WTC11 (cell line): ENCODE measurements around the gene RNF212. TPM values are rescaled to one million over a fixed set of nuclear protein-coding genes. Genes with fewer than 3 reads are reported as not detected.

ENCODE experiments used
- ATAC-seq: fragments of 200-7000 bp; cut with Tn5 transposase; 2 replicates; pipeline ENCODE4 v1.10.0; 2021; ENCODE audit warnings: mild to moderate bottlenecking, moderate library complexity
- CTCF ChIA-PET: fragments of 300-600 bp; sonication (Branson Sonifier 250); formaldehyde crosslinking; loops from one replicate; lab custom pipeline; 2021; ENCODE audit warnings: antibody characterized with exemption; lab: Charles Lee
- POLR2A ChIA-PET: fragments of 350-600 bp; sonication (Branson Sonifier 250); formaldehyde crosslinking; loops from one replicate; lab custom pipeline; 2021; ENCODE audit warnings: antibody characterized with exemption; lab: Charles Lee
- DNase-seq: peaks from one replicate; pipeline ENCODE4 v3.0.0; 2021; ENCODE audit warnings: low spot score
- H3K27ac Mint-ChIP-seq: 2 replicates; pipeline ENCODE4 v1.8.0; 2021; ENCODE audit warnings: mixed read lengths
- H3K27me3 Mint-ChIP-seq: 2 replicates; pipeline ENCODE4 v1.8.0; 2021; ENCODE audit warnings: low read depth, mild to moderate bottlenecking, moderate library complexity, mixed read lengths
- H3K36me3 Mint-ChIP-seq: 2 replicates; pipeline ENCODE4 v1.8.0; 2021; ENCODE audit warnings: mixed read lengths
- H3K4me1 Mint-ChIP-seq: 2 replicates; pipeline ENCODE4 v1.8.0; 2022; ENCODE audit warnings: mixed read lengths
- H3K4me3 Mint-ChIP-seq: 2 replicates; pipeline ENCODE4 v1.8.0; 2021; ENCODE audit warnings: mild to moderate bottlenecking, moderate library complexity, mixed read lengths
- H3K9me3 Mint-ChIP-seq: 2 replicates; pipeline ENCODE4 v1.8.0; 2021; ENCODE audit warnings: mixed read lengths
- CDX4 ChIP-seq: fragments of 250-450 bp; sonication (Bioruptor Pico); IDR thresholded peaks from 2 replicates; pipeline ENCODE4 v1.9.0; 2021; ENCODE audit warnings: moderate library complexity, mild to moderate bottlenecking, inconsistent platforms, borderline replicate concordance
- CREB1 ChIP-seq: sonication (generic); formaldehyde crosslinking; IDR thresholded peaks from 2 replicates; pipeline ENCODE4 v1.8.0; 2023; ENCODE audit warnings: mild to moderate bottlenecking, missing genetic modification reagents
- CTCF ChIP-seq: fragments of 200-600 bp; IDR thresholded peaks from 2 replicates; pipeline ENCODE4 v1.8.0; 2022; ENCODE audit warnings: antibody characterized with exemption
- E2F1 ChIP-seq: sonication (generic); formaldehyde crosslinking; IDR thresholded peaks from 2 replicates; pipeline ENCODE4 v1.8.0; 2022; ENCODE audit warnings: mild to moderate bottlenecking, missing genetic modification reagents
- ELF4 ChIP-seq: sonication (generic); formaldehyde crosslinking; IDR thresholded peaks from 2 replicates; pipeline ENCODE4 v1.8.1; 2022; ENCODE audit warnings: low read depth, mild to moderate bottlenecking, moderate library complexity, missing genetic modification reagents
- GTF2I ChIP-seq: fragments of 250-450 bp; sonication (Bioruptor Pico); conservative IDR thresholded peaks from 2 replicates; pipeline ENCODE4 v1.4.0; 2021; ENCODE audit warnings: mild to moderate bottlenecking
- NFATC4 ChIP-seq: fragments of 250-450 bp; sonication (Bioruptor Pico); IDR thresholded peaks from 2 replicates; pipeline ENCODE4 v1.9.0; 2021; ENCODE audit warnings: mild to moderate bottlenecking
- NR2C2 ChIP-seq: sonication (generic); formaldehyde crosslinking; IDR thresholded peaks from 2 replicates; pipeline ENCODE4 v1.8.0; 2022; ENCODE audit warnings: mild to moderate bottlenecking, missing genetic modification reagents
- NR3C1 ChIP-seq: sonication (generic); formaldehyde crosslinking; conservative IDR thresholded peaks from 2 replicates; pipeline ENCODE4 v1.8.1; 2023; ENCODE audit warnings: low read depth, mild to moderate bottlenecking, missing genetic modification reagents
- PRDM15 ChIP-seq: sonication (generic); formaldehyde crosslinking; IDR thresholded peaks from 2 replicates; pipeline ENCODE4 v1.8.0; 2022; ENCODE audit warnings: missing genetic modification reagents
- SMAD3 ChIP-seq: sonication (generic); formaldehyde crosslinking; IDR thresholded peaks from 2 replicates; pipeline ENCODE4 v1.8.0; 2022; ENCODE audit warnings: missing genetic modification reagents, mild to moderate bottlenecking, borderline replicate concordance
- SP1 ChIP-seq: sonication (generic); formaldehyde crosslinking; conservative IDR thresholded peaks from 2 replicates; pipeline ENCODE4 v1.8.1; 2022; ENCODE audit warnings: missing genetic modification reagents
- TEAD4 ChIP-seq: sonication (generic); formaldehyde crosslinking; IDR thresholded peaks from 2 replicates; pipeline ENCODE4 v1.8.0; 2022; ENCODE audit warnings: mild to moderate bottlenecking, missing genetic modification reagents
- TP53 ChIP-seq: sonication (generic); formaldehyde crosslinking; IDR thresholded peaks from 2 replicates; pipeline ENCODE4 v1.8.1; 2023; ENCODE audit warnings: mild to moderate bottlenecking, missing genetic modification reagents
- ZMAT4 ChIP-seq: fragments of 250-450 bp; sonication (Bioruptor Pico); IDR thresholded peaks from 2 replicates; pipeline ENCODE4 v1.9.0; 2021; ENCODE audit warnings: mild to moderate bottlenecking
- ZNF263 ChIP-seq: sonication (generic); formaldehyde crosslinking; IDR thresholded peaks from 2 replicates; pipeline ENCODE4 v1.8.1; 2022; ENCODE audit warnings: low read depth, mild to moderate bottlenecking, moderate library complexity, missing genetic modification reagents
- ZNF425 ChIP-seq: fragments of 250-450 bp; sonication (Bioruptor Pico); conservative IDR thresholded peaks from 2 replicates; pipeline ENCODE4 v1.9.0; 2021; ENCODE audit warnings: mild to moderate bottlenecking
- total RNA-seq: library from RNA; stranded (reverse); gene quantifications from 3 replicates; pipeline ENCODE4 v1.2.3, GENCODE V29; 2021

RNF212 gene
- total RNA-seq, 1 experiment from 2014 or later, result 1.0 TPM

GRCh38 chr4:1122505-1122904, 9.1 kb upstream of the RNF212 start (continued):
- no peak for TF ChIP-seq GTF2I
- TF ChIP-seq ELF4, result no peak
- TF ChIP-seq ZMAT4 (CRISPR knock-in tag), result no peak
- no peak for TF ChIP-seq TP53 (CRISPR knock-in tag)
- TF ChIP-seq NR3C1, result no peak
- no peak for TF ChIP-seq CDX4
- TF ChIP-seq, all 79 proteins: peak for 0

GRCh38 chr4:1116838-1117237, 3.5 kb upstream of the RNF212 start:
- ChIA-PET CTCF (interaction anchor here (0.6 to 1.1 kb wide), 5 partner anchors 11 to 239 kb away, joined by 3 to 8 read pairs (median 4); no protein-coding TSS in a partner anchor), POLR2A (no interaction called here)
- no peak for TF ChIP-seq GTF2I
- TF ChIP-seq ZNF425, result no peak
- TF ChIP-seq CREB1 (CRISPR knock-in tag), result no peak
- TF ChIP-seq SMAD3 (CRISPR knock-in tag), result no peak
- no peak for TF ChIP-seq E2F1 (CRISPR knock-in tag)
- no peak for TF ChIP-seq PRDM15 (CRISPR knock-in tag)
- TF ChIP-seq CTCF, result no peak
- TF ChIP-seq NFATC4 (CRISPR knock-in tag), result no peak
- no peak for TF ChIP-seq CDX4
- TF ChIP-seq TEAD4 (CRISPR knock-in tag), result no peak
- no peak for TF ChIP-seq NR2C2 (CRISPR knock-in tag)
- no peak for TF ChIP-seq ZNF263 (CRISPR knock-in tag)
- no peak for TF ChIP-seq SP1 (CRISPR knock-in tag)
- H3K9me3 Mint-ChIP-seq, result peaks cover 6% of the 10 kb centered on the region; the same call in 1 of the 2 replicates
- DNase-seq, result no peak
- H3K4me1 Mint-ChIP-seq, result no peaks in the 10 kb centered on the region
- H3K4me3 Mint-ChIP-seq, result no peak overlapping the region
- H3K36me3 Mint-ChIP-seq, result no peaks in the 10 kb centered on the region
- no peak overlapping the region for H3K27ac Mint-ChIP-seq
- ATAC-seq, result no peak
- H3K27me3 Mint-ChIP-seq, result peaks cover 54% of the 10 kb centered on the region
